ENCODE measurements around the gene MORC2. TPM values are rescaled to one million over a fixed set of nuclear protein-coding genes. Genes with fewer than 3 reads are reported as not detected.

The MORC2 gene
- total RNA-seq, 2 experiments from 2014 or later = 27.1 to 27.9 TPM

- Mint-ChIP-seq H3K36me3 (ENCODE audit: low read depth) (peaks cover 53% of the 10 kb centered on the region), H3K9me3 (no peaks in the 10 kb centered on the region), H3K27ac (no peak overlapping the region), H3K4me1 (ENCODE audit: low read depth) (peaks cover 22% of the 10 kb centered on the region), H3K4me3 (no peak overlapping the region), H3K27me3 (no peaks in the 10 kb centered on the region)
- Histone ChIP-seq H3K4me1 (ENCODE audit: insufficient read depth, low read length) (peaks cover 23% of the 10 kb centered on the region), H3K27me3 (ENCODE audit: control insufficient read depth in 1 of 2, insufficient read depth in 2 of 2, low read length in 2 of 2) (no peaks in the 10 kb centered on the region), H3K36me3 (ENCODE audit: insufficient read depth, low read length) (peaks cover 39% of the 10 kb centered on the region), H3K27ac (ENCODE audit: low read depth in 1 of 2, low read length in 2 of 2) (no peak overlapping the region), H3K4me3 (ENCODE audit: low read length) (no peak overlapping the region), H3K9me3 (ENCODE audit: control insufficient read depth in 1 of 2, insufficient read depth in 1 of 2, low read length in 2 of 2) (no peaks in the 10 kb centered on the region)
- intact Hi-C loops (cut with DNase I, micrococcal nuclease) = loop anchor here (2.0 to 5.0 kb wide), 3 partner anchors 45 to 531 kb away; partner anchors contain the start of genes MORC2 (in 1 of the 2) and TUG1 (in 1 of the 2)
- DNase-seq = peak in 1 of 14 experiments; percentile 14
- no peak for ATAC-seq (ENCODE audit: poor library complexity)
- POLR2A ChIA-PET = interaction anchor here (1.4 to 4.3 kb wide), 3 partner anchors 17 to 367 kb away, joined by 3 to 33 read pairs (median 6); no protein-coding TSS in a partner anchor
- CTCF ChIA-PET = no interaction called here
- no peak for TF ChIP-seq CTCF (IDR thresholded peaks at IDR 0.05)
Observed at GRCh38 chr22:30923168-30923900, 45.2 kb downstream of the MORC2 start.

DNA sequence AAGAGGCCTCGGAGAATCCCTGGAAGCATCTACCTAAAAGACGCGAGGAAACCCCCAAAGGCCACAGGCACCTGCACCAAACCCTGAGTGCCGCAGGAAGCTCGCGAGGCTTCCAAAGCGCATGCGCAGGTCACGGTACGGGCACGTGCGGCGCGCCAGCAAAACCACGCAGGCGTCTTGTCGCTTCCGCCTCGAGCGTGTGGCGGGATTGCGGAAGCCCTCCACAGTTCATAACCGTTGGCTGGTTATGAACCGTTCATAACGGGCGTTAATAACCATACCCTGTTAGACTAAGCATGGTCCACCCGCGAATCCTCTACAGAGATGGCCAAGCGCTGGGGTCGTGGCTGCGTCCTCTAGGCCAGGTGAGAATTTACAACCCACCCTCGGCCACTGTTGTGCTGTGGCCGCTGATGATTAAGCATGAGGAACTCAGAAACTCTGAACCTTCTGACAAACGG, 46.4 kb downstream of the MORC2 start:
- Mint-ChIP-seq H3K4me3 (peak overlapping the region; percentile 76), H3K27ac (peak overlapping the region; percentile 84), H3K4me1 (ENCODE audit: low read depth) (peaks cover 22% of the 10 kb centered on the region), H3K27me3 (no peaks in the 10 kb centered on the region), H3K36me3 (ENCODE audit: low read depth) (peaks cover 44% of the 10 kb centered on the region), H3K9me3 (no peaks in the 10 kb centered on the region)
- no peaks in the 10 kb centered on the region for H3K9me3 ChIP-seq (ENCODE audit: control insufficient read depth in 1 of 2, insufficient read depth in 1 of 2, low read length in 2 of 2)
- peak; percentile 55 to 94 (median 78) for DNase-seq
- TF ChIP-seq CTCF (IDR thresholded peaks at IDR 0.05) = no peak
- ATAC-seq (ENCODE audit: poor library complexity) = peak; percentile 76
- intact Hi-C loops (cut with DNase I, micrococcal nuclease) = loop anchor here (2.0 to 5.0 kb wide), 3 partner anchors 47 to 530 kb away; partner anchors contain the start of genes MORC2 (in 1 of the 2) and TUG1 (in 1 of the 2)
- H3K36me3 ChIP-seq (ENCODE audit: insufficient read depth, low read length) = peaks cover 27% of the 10 kb centered on the region
- ChIA-PET POLR2A (interaction anchor here (0.5 to 4.3 kb wide), 11 partner anchors 10 to 368 kb away, joined by 3 to 33 read pairs (median 6); partner anchors contain the start of genes MORC2, RNF185, SELENOM and SLC35E4), CTCF (interaction anchor here (1.2 kb wide), 2 partner anchors 19 to 289 kb away, joined by 4 to 6 read pairs; no protein-coding TSS in a partner anchor)
- H3K27ac ChIP-seq (ENCODE audit: low read depth in 1 of 2, low read length in 2 of 2) = peak overlapping the region; percentile 32 to 41
- H3K4me3 ChIP-seq (ENCODE audit: low read length) = peak overlapping the region; percentile 55
- H3K4me1 ChIP-seq (ENCODE audit: insufficient read depth, low read length) = peaks cover 23% of the 10 kb centered on the region
- no peaks in the 10 kb centered on the region for H3K27me3 ChIP-seq (ENCODE audit: control insufficient read depth in 1 of 2, insufficient read depth in 2 of 2, low read length in 2 of 2)

GRCh38 chr22:30921108-30921507, 47.5 kb downstream of the MORC2 start:
- H3K9me3 Mint-ChIP-seq = no peaks in the 10 kb centered on the region
- peaks cover 40% of the 10 kb centered on the region for H3K36me3 Mint-ChIP-seq (ENCODE audit: low read depth)
- peaks cover 22% of the 10 kb centered on the region for H3K4me1 Mint-ChIP-seq (ENCODE audit: low read depth)
- ChIA-PET CTCF (interaction anchor here (0.7 to 3.0 kb wide), 10 partner anchors 8 to 287 kb away, joined by 3 to 11 read pairs (median 6); partner anchors contain the start of genes MORC2 and TUG1), POLR2A (interaction anchor here (0.9 to 4.3 kb wide), 7 partner anchors 17 to 286 kb away, joined by 3 to 33 read pairs (median 7); partner anchors contain the start of genes MORC2, RNF185, SLC35E4 and SMTN)
- peaks cover 23% of the 10 kb centered on the region for H3K4me1 ChIP-seq (ENCODE audit: insufficient read depth, low read length)
- peak overlapping the region; percentile 76 for H3K4me3 Mint-ChIP-seq
- H3K4me3 ChIP-seq (ENCODE audit: low read length) = peak overlapping the region; percentile 55
- H3K27ac Mint-ChIP-seq = peak overlapping the region; percentile 84
- ATAC-seq (ENCODE audit: poor library complexity) = no peak
- intact Hi-C loops (cut with DNase I, micrococcal nuclease) = loop anchor here (2.0 to 5.0 kb wide), 4 partner anchors 20 to 529 kb away; no protein-coding TSS in a partner anchor
- H3K27me3 ChIP-seq (ENCODE audit: control insufficient read depth in 1 of 2, insufficient read depth in 2 of 2, low read length in 2 of 2) = no peaks in the 10 kb centered on the region
- H3K27me3 Mint-ChIP-seq = no peaks in the 10 kb centered on the region
- peaks cover 16% of the 10 kb centered on the region for H3K36me3 ChIP-seq (ENCODE audit: insufficient read depth, low read length)
- DNase-seq = peak in 1 of 14 experiments; percentile 35
- H3K27ac ChIP-seq (ENCODE audit: low read depth in 1 of 2, low read length in 2 of 2) = no peak overlapping the region
- no peak for TF ChIP-seq CTCF (IDR thresholded peaks at IDR 0.05)
- peaks cover 0 to under 1% of the 10 kb centered on the region in 2 experiments for H3K9me3 ChIP-seq (ENCODE audit: control insufficient read depth in 1 of 2, insufficient read depth in 1 of 2, low read length in 2 of 2)
